ENCODE data around the gene TXLNB. TPM values are rescaled to one million over a fixed set of nuclear protein-coding genes. Genes with fewer than 3 reads are reported as not detected.
"Not testable (repeated sequence)": the region's sequence is repeated elsewhere in the genome, so short reads cannot be mapped to it uniquely, and the experiment has no call there.

TXLNB gene
- total RNA-seq, 1 donor from 2014 or later = 137 TPM

- H3K36me3 ChIP-seq = peaks cover 7% of the 10 kb centered on the region
- no peak for TF ChIP-seq CTCF (IDR thresholded peaks at IDR 0.05; ENCODE audit: borderline replicate concordance)
- DNase-seq = no peak
- peaks cover 7% of the 10 kb centered on the region for H3K4me1 ChIP-seq
- no peaks in the 10 kb centered on the region for H3K27me3 ChIP-seq (ENCODE audit: low read depth)
- H3K27ac ChIP-seq (replicated peaks) = no peak overlapping the region
- H3K4me3 ChIP-seq = no peak overlapping the region
- peaks cover 7% of the 10 kb centered on the region for H3K9me3 ChIP-seq (replicated peaks)
- intact Hi-C loops (cut with micrococcal nuclease) = no loop called here
Observed at GRCh38 chr6:139235661-139236060, 56.1 kb downstream of the TXLNB start.

- H3K9me3 ChIP-seq (replicated peaks); H3K36me3 ChIP-seq; H3K4me1 ChIP-seq; DNase-seq; H3K27ac ChIP-seq (replicated peaks); H3K27me3 ChIP-seq (ENCODE audit: low read depth); intact Hi-C loops (cut with micrococcal nuclease); H3K4me3 ChIP-seq: not testable (repeated sequence)
Observed at GRCh38 chr6:139234193-139234592, 57.6 kb downstream of the TXLNB start.

GRCh38 chr6:139231206-139231605, 60.6 kb downstream of the TXLNB start:
- DNase-seq = no peak
- Histone ChIP-seq H3K27ac (replicated peaks) (no peak overlapping the region), H3K27me3 (ENCODE audit: low read depth) (no peaks in the 10 kb centered on the region), H3K4me1 (peaks cover 9% of the 10 kb centered on the region), H3K4me3 (no peak overlapping the region), H3K36me3 (peaks cover 7% of the 10 kb centered on the region), H3K9me3 (replicated peaks) (peaks cover 7% of the 10 kb centered on the region)
- intact Hi-C loops (cut with micrococcal nuclease) = no loop called here
- TF ChIP-seq CTCF (IDR thresholded peaks at IDR 0.05; ENCODE audit: borderline replicate concordance) = no peak

- no peak overlapping the region for H3K4me3 ChIP-seq
- peak overlapping the region; percentile 29 for H3K27ac ChIP-seq (replicated peaks)
- no peak for DNase-seq
- peaks cover 9% of the 10 kb centered on the region for H3K4me1 ChIP-seq
- peak; percentile 17 for TF ChIP-seq CTCF (IDR thresholded peaks at IDR 0.05; ENCODE audit: borderline replicate concordance)
- intact Hi-C loops (cut with micrococcal nuclease) = no loop called here
- H3K36me3 ChIP-seq = peaks cover 7% of the 10 kb centered on the region
- peaks cover 7% of the 10 kb centered on the region for H3K9me3 ChIP-seq (replicated peaks)
- H3K27me3 ChIP-seq (ENCODE audit: low read depth) = no peaks in the 10 kb centered on the region
Observed at GRCh38 chr6:139230391-139230840, 61.4 kb downstream of the TXLNB start.

- H3K4me1 ChIP-seq; H3K27me3 ChIP-seq (ENCODE audit: low read depth); H3K4me3 ChIP-seq; intact Hi-C loops (cut with micrococcal nuclease); DNase-seq; H3K9me3 ChIP-seq (replicated peaks); H3K36me3 ChIP-seq; H3K27ac ChIP-seq (replicated peaks): not testable (repeated sequence)
Observed at GRCh38 chr6:139228387-139228786, 63.4 kb downstream of the TXLNB start.

GRCh38 chr6:139219746-139220145, 72.1 kb downstream of the TXLNB start:
- no peak for DNase-seq
- Histone ChIP-seq H3K9me3 (replicated peaks) (no peaks in the 10 kb centered on the region), H3K27ac (replicated peaks) (peak overlapping the region; percentile 74), H3K4me3 (no peak overlapping the region), H3K4me1 (peaks cover 17% of the 10 kb centered on the region), H3K36me3 (no peaks in the 10 kb centered on the region), H3K27me3 (ENCODE audit: low read depth) (no peaks in the 10 kb centered on the region)
- no peak for TF ChIP-seq CTCF (IDR thresholded peaks at IDR 0.05; ENCODE audit: borderline replicate concordance)
- intact Hi-C loops (cut with micrococcal nuclease) = loop anchor here (5.0 kb wide), 1 partner anchor 143 kb away; no protein-coding TSS in a partner anchor
